OCI-LY1 (cell line): ENCODE results near the gene USP53.

Experiments
- H2AFZ ChIP-seq: fragments of 200-600 bp; sonication (generic), shearing (Covaris generic); 2 replicates; pipeline ENCODE4 v1.6.0; 2014; ENCODE audit warnings: antibody characterized with exemption, mild to moderate bottlenecking, low read length
- H3F3A ChIP-seq: fragments of 200-600 bp; sonication (generic), shearing (Covaris generic); 2 replicates; pipeline ENCODE4 v1.6.0; 2014; ENCODE audit warnings: mild to moderate bottlenecking, antibody characterized with exemption, low read length, moderate library complexity; ENCODE audit not compliant: insufficient read depth
- H3K27ac ChIP-seq: fragments of 200-600 bp; sonication (generic); 2 replicates; pipeline ENCODE4 v1.5.1; 2014; ENCODE audit warnings: low read length, mixed run types, mild to moderate bottlenecking, low read depth; ENCODE audit not compliant: poor library complexity, severe bottlenecking
- H3K27me3 ChIP-seq: fragments of 200-600 bp; sonication (generic); 2 replicates; pipeline ENCODE4 v1.6.0; 2014; ENCODE audit warnings: antibody characterized with exemption, mild to moderate bottlenecking, low read length, moderate library complexity; ENCODE audit not compliant: insufficient read depth
- H3K36me3 ChIP-seq: fragments of 200-600 bp; sonication (generic); 2 replicates; pipeline ENCODE4 v1.6.1; 2014; ENCODE audit warnings: mild to moderate bottlenecking, antibody characterized with exemption, low read length, moderate library complexity, mixed read lengths; ENCODE audit not compliant: insufficient read depth
- H3K4me1 ChIP-seq: fragments of 200-600 bp; sonication (generic); 2 replicates; pipeline ENCODE4 v1.5.1; 2014; ENCODE audit warnings: mild to moderate bottlenecking, low read length, moderate library complexity; ENCODE audit not compliant: insufficient read depth, severe bottlenecking
- H3K4me2 ChIP-seq: fragments of 200-600 bp; sonication (generic), shearing (Covaris generic); 2 replicates; pipeline ENCODE4 v1.6.1; 2014; ENCODE audit warnings: low read length
- H3K4me3 ChIP-seq: fragments of 200-600 bp; sonication (generic); 2 replicates; pipeline ENCODE4 v1.5.1; 2014; ENCODE audit warnings: low read length, low read depth, mild to moderate bottlenecking, mixed read lengths; ENCODE audit not compliant: poor library complexity, severe bottlenecking
- H3K79me2 ChIP-seq: fragments of 200-600 bp; shearing (Covaris generic); 2 replicates; pipeline ENCODE4 v1.6.1; 2016; ENCODE audit warnings: mixed run types, low read length, mixed read lengths; ENCODE audit not compliant: insufficient read depth
- H3K9ac ChIP-seq: fragments of 200-600 bp; sonication (generic), shearing (Covaris generic); 2 replicates; pipeline ENCODE4 v1.6.1; 2014; ENCODE audit warnings: mild to moderate bottlenecking, low read length, mixed read lengths
- H3K9me2 ChIP-seq: fragments of 200-600 bp; sonication (generic), shearing (Covaris generic); 2 replicates; pipeline ENCODE4 v1.6.1; 2014; ENCODE audit warnings: low read depth, mild to moderate bottlenecking, low read length, mixed read lengths
- H3K9me3 ChIP-seq: fragments of 200-600 bp; shearing (Covaris generic); 2 replicates; pipeline ENCODE4 v1.6.1; 2014; ENCODE audit warnings: low read length, mixed read lengths
- H4K20me1 ChIP-seq: fragments of 200-600 bp; sonication (generic), shearing (Covaris generic); 2 replicates; pipeline ENCODE4 v1.6.0; 2016; ENCODE audit warnings: mild to moderate bottlenecking, low read length; ENCODE audit not compliant: insufficient read depth
- CTCF ChIP-seq: fragments of 200-600 bp; sonication (generic), shearing (Covaris generic); IDR thresholded peaks from 2 replicates; pipeline ENCODE4 v1.5.1; 2017; ENCODE audit warnings: mild to moderate bottlenecking, antibody characterized with exemption, low read length, moderate library complexity, mixed read lengths
- EZH2 ChIP-seq: fragments of 200-600 bp; sonication (generic), shearing (Covaris generic); IDR thresholded peaks from 2 replicates; pipeline ENCODE4 v1.8.0; 2017; ENCODE audit warnings: borderline replicate concordance, mixed run types, mild to moderate bottlenecking, antibody characterized with exemption, low read length, moderate library complexity, mixed read lengths

USP53 gene

GRCh38 chr4:119212964-119213606, 572 bp downstream of the USP53 start:
- H3K36me3 ChIP-seq, result peaks cover 12% of the 10 kb centered on the region; the same call in 1 of the 2 replicates
- H3K9ac ChIP-seq, result peak overlapping the region; percentile 76
- H3K4me1 ChIP-seq, result peaks cover 33% of the 10 kb centered on the region
- no peaks in the 10 kb centered on the region for H3K9me2 ChIP-seq
- TF ChIP-seq CTCF (peak; percentile 54; the same call in 1 of the 2 replicates), EZH2 (no peak)
- peaks cover 31% of the 10 kb centered on the region for H3K79me2 ChIP-seq
- peak overlapping the region; percentile 90 for H3K4me2 ChIP-seq
- H2AFZ ChIP-seq, result 0 out of 2 replicates have a peak overlapping the region, but pooled peaks have one; percentile 45
- H3K9me3 ChIP-seq, result no peaks in the 10 kb centered on the region
- H3K27me3 ChIP-seq, result no peaks in the 10 kb centered on the region
- H3K4me3 ChIP-seq, result peak overlapping the region; percentile 71
- H3K27ac ChIP-seq, result peak overlapping the region; percentile 91
- H4K20me1 ChIP-seq, result no peaks in the 10 kb centered on the region
- no peaks in the 10 kb centered on the region for H3F3A ChIP-seq

- no peak overlapping the region for H3K9ac ChIP-seq
- H3F3A ChIP-seq, result no peaks in the 10 kb centered on the region
- TF ChIP-seq EZH2 (no peak), CTCF (no peak)
- H3K36me3 ChIP-seq, result peaks cover 37% of the 10 kb centered on the region
- H3K4me2 ChIP-seq, result no peak overlapping the region
- no peaks in the 10 kb centered on the region for H3K27me3 ChIP-seq
- peaks cover 31% of the 10 kb centered on the region for H3K79me2 ChIP-seq
- H4K20me1 ChIP-seq, result no peaks in the 10 kb centered on the region
- H3K27ac ChIP-seq, result no peak overlapping the region
- H3K9me3 ChIP-seq, result no peaks in the 10 kb centered on the region
- no peak overlapping the region for H3K4me3 ChIP-seq
- H3K9me2 ChIP-seq, result no peaks in the 10 kb centered on the region
- H3K4me1 ChIP-seq, result peaks cover 23% of the 10 kb centered on the region
- no peak overlapping the region for H2AFZ ChIP-seq
Observed at GRCh38 chr4:119218093-119218492, 5.6 kb downstream of the USP53 start.

GRCh38 chr4:119221412-119221811, 8.9 kb downstream of the USP53 start:
- TF ChIP-seq EZH2 (no peak), CTCF (no peak)
- no peaks in the 10 kb centered on the region for H3K9me2 ChIP-seq
- no peak overlapping the region for H2AFZ ChIP-seq
- no peak overlapping the region for H3K4me2 ChIP-seq
- H3K27me3 ChIP-seq, result no peaks in the 10 kb centered on the region
- H3K36me3 ChIP-seq, result peaks cover 42% of the 10 kb centered on the region
- no peak overlapping the region for H3K4me3 ChIP-seq
- H3K4me1 ChIP-seq, result no peaks in the 10 kb centered on the region
- H3K9me3 ChIP-seq, result no peaks in the 10 kb centered on the region
- H3K9ac ChIP-seq, result no peak overlapping the region
- H3K27ac ChIP-seq, result no peak overlapping the region
- no peaks in the 10 kb centered on the region for H4K20me1 ChIP-seq
- no peaks in the 10 kb centered on the region for H3F3A ChIP-seq
- H3K79me2 ChIP-seq, result peaks cover 6% of the 10 kb centered on the region; the same call in 1 of the 2 replicates
